Left ventricle myocardium inferior (tissue), 1 donor: ENCODE measurements around the gene IARS2. TPM values are rescaled to one million over a fixed set of nuclear protein-coding genes. Genes with fewer than 3 reads are reported as not detected.
"Not testable (repeated sequence)": the region's sequence is repeated elsewhere in the genome, so short reads cannot be mapped to it uniquely, and the experiment has no call there.

Source experiments
- DNase-seq: peaks from one replicate; pipeline ENCODE4 v3.0.0-alpha.2; 2020
- H3K27ac ChIP-seq: fragments of 200-600 bp; replicated peaks from 2 replicates; pipeline ENCODE4 v1.8.0; 2021
- H3K27me3 ChIP-seq: fragments of 200-600 bp; 2 replicates; pipeline ENCODE4 v1.8.0; 2021; ENCODE audit warnings: low read depth
- H3K36me3 ChIP-seq: fragments of 200-600 bp; 2 replicates; pipeline ENCODE4 v1.8.0; 2021
- H3K4me1 ChIP-seq: fragments of 200-600 bp; 2 replicates; pipeline ENCODE4 v1.8.0; 2021
- H3K4me3 ChIP-seq: fragments of 200-600 bp; 2 replicates; pipeline ENCODE4 v1.8.0; 2021; ENCODE audit warnings: mild to moderate bottlenecking, moderate library complexity
- H3K9me3 ChIP-seq: fragments of 200-600 bp; replicated peaks from 2 replicates; pipeline ENCODE4 v1.8.0; 2021
- intact Hi-C: fragments of 100-400 bp; cut with micrococcal nuclease; formaldehyde crosslinking; loops from one replicate; pipeline ENCODE4 v1.11.0; 2022
- total RNA-seq: library from RNA; stranded (reverse); fragmentation: NEBNext Ultra II Directional; extraction: Animal tissue kit (Norgen Biotek cat#: 25700); gene quantifications from one replicate; pipeline ENCODE4 v1.2.1, GENCODE V29; 2021
- TF ChIP-seq, protein P1 (sequence below): fragments of 200-600 bp; IDR thresholded peaks from 2 replicates; pipeline ENCODE4 v1.8.0; 2021; ENCODE audit warnings: antibody characterized with exemption, mild to moderate bottlenecking, borderline replicate concordance
- donor health status: DM: no; HTN: yes; CAD: no; lungs with severe emphysema.

The IARS2 gene
- total RNA-seq, 1 donor from 2014 or later: 77.5 TPM

- no peak for DNase-seq
- Histone ChIP-seq H3K27ac (peak overlapping the region; percentile 4), H3K36me3 (peaks cover 62% of the 10 kb centered on the region), H3K4me1 (peaks cover 31% of the 10 kb centered on the region), H3K27me3 (no peaks in the 10 kb centered on the region), H3K4me3 (no peak overlapping the region), H3K9me3 (no peaks in the 10 kb centered on the region)
- intact Hi-C loops: no loop called here
- TF ChIP-seq, protein P1, sequence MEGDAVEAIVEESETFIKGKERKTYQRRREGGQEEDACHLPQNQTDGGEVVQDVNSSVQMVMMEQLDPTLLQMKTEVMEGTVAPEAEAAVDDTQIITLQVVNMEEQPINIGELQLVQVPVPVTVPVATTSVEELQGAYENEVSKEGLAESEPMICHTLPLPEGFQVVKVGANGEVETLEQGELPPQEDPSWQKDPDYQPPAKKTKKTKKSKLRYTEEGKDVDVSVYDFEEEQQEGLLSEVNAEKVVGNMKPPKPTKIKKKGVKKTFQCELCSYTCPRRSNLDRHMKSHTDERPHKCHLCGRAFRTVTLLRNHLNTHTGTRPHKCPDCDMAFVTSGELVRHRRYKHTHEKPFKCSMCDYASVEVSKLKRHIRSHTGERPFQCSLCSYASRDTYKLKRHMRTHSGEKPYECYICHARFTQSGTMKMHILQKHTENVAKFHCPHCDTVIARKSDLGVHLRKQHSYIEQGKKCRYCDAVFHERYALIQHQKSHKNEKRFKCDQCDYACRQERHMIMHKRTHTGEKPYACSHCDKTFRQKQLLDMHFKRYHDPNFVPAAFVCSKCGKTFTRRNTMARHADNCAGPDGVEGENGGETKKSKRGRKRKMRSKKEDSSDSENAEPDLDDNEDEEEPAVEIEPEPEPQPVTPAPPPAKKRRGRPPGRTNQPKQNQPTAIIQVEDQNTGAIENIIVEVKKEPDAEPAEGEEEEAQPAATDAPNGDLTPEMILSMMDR: no peak
Observed at GRCh38 chr1:220149742-220150141, 55.8 kb downstream of the IARS2 start.

DNA sequence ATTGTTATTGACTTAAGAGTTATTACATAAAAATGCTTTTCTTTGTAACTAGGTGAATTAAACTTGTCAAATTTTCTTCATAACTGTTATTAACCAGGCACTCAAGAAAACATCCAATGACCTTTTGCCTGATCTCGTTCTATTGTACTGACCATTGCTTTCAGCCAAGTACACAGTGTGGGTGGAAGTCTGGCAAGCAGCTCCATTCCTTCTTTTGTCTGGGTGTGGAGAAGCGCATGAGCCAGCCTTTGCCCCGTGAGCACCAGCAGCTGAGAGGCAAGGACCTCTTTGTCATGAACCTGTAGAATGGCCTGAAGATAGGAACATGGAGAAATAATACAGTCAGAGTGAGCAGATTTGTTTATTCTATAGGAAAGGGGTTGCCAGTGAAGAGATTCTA is 57.5 kb downstream of the IARS2 start:
- Histone ChIP-seq H3K4me1 (peaks cover 34% of the 10 kb centered on the region), H3K4me3 (no peak overlapping the region), H3K27ac (peak overlapping the region; percentile 24), H3K36me3 (peaks cover 64% of the 10 kb centered on the region), H3K9me3 (no peaks in the 10 kb centered on the region), H3K27me3 (no peaks in the 10 kb centered on the region)
- TF ChIP-seq, protein P1: no peak
- intact Hi-C loops: no loop called here
- DNase-seq: peak; percentile 36

DNA sequence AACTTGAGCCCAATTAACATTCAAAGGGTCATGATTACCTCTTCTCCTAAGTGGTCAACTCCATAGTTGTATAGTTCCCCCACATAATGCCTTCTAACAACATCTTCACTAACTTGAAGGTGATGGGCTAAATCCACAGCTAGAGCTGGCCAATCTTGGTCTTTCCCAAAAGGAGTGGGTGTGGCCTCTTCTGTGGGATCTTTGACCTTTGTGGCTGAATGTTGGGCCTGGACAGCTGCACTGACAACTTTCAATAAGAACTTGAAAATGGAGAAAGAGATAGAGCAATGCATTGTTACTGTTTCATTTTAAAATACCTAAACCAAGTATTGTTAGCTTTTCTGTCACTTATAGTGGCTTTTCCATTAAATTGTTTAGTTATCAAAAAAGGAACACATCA is 59.2 kb downstream of the IARS2 start:
- intact Hi-C loops: no loop called here
- TF ChIP-seq, protein P1: no peak
- H3K4me1 ChIP-seq: peaks cover 34% of the 10 kb centered on the region
- H3K27me3 ChIP-seq: no peaks in the 10 kb centered on the region
- H3K27ac ChIP-seq: no peak overlapping the region
- H3K36me3 ChIP-seq: peaks cover 65% of the 10 kb centered on the region
- DNase-seq: no peak
- H3K9me3 ChIP-seq: no peaks in the 10 kb centered on the region
- no peak overlapping the region for H3K4me3 ChIP-seq

DNA sequence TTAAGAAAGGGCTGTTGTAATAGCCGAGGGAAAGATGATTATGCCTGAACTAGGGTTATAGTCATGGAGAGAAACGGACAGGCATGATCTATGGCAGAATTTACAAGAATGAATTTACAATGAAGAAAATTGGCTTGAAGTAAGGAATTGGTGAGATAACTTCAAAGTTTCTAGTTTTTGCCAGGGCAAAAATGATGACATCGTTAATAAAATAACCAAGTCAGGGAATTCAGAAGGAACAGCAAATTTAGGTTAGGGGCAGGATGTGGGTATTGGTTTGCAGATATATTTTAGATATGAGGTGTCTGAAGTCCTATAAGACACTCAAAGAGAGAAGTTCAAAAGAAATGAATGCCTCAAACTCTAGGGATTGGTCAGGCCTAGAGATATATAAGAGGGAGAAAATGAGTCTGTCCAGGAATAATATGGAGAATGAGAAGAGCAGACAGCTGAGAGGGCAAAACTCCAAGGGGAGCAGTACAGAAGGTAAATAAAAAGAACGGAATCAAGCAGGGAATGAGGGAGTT is 62.8 kb downstream of the IARS2 start:
- no peaks in the 10 kb centered on the region for H3K9me3 ChIP-seq
- intact Hi-C loops: no loop called here

DNA sequence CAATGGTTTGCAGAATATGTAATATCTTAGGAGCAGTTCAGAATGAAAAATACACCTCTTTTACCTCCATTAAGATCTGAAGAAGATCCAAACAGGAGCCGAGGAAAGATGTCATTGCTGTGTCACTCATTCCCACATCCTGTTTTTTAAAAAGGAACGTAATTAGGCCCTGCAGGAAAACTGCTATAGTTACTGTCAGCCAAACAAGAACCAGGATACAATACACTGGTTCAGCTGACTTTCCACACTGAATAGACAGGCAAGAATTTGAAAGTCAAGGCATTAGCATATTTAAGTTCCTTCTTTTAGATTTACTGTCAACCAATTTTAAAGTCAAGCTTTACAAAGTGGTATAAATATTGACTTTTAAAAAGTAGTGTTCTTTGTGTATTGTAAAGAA is 63.8 kb downstream of the IARS2 start:
- Histone ChIP-seq H3K27me3 (no peaks in the 10 kb centered on the region), H3K27ac (no peak overlapping the region), H3K36me3 (peaks cover 91% of the 10 kb centered on the region), H3K4me1 (peaks cover 7% of the 10 kb centered on the region), H3K9me3 (no peaks in the 10 kb centered on the region), H3K4me3 (no peak overlapping the region)
- TF ChIP-seq, protein P1: no peak
- no peak for DNase-seq
- intact Hi-C loops: no loop called here

More for the DNA sequence above, 62.8 kb downstream of the IARS2 start:
- H3K27me3 ChIP-seq: no peaks in the 10 kb centered on the region
- no peak overlapping the region for H3K27ac ChIP-seq
- H3K4me1 ChIP-seq: peaks cover 14% of the 10 kb centered on the region
- no peak overlapping the region for H3K4me3 ChIP-seq
- DNase-seq: no peak
- H3K36me3 ChIP-seq: peaks cover 92% of the 10 kb centered on the region
- TF ChIP-seq, protein P1: no peak

- peaks cover 87% of the 10 kb centered on the region for H3K36me3 ChIP-seq
- H3K9me3 ChIP-seq, H3K4me3 ChIP-seq, DNase-seq, H3K27ac ChIP-seq, H3K27me3 ChIP-seq, intact Hi-C loops, H3K4me1 ChIP-seq: not testable (repeated sequence)
Observed at GRCh38 chr1:220158530-220158929, 64.6 kb downstream of the IARS2 start.
